KMS-11 (cell line): ENCODE measurements around the gene ANKRD44.

Experiments used
- H2AFZ ChIP-seq: fragments of 200-600 bp; sonication (generic); 2 replicates; pipeline ENCODE4 v1.6.1; 2016; ENCODE audit warnings: antibody characterized with exemption, mixed run types, low read depth
- H3K27ac ChIP-seq: fragments of 200-600 bp; sonication (generic); 2 replicates; pipeline ENCODE4 v1.6.1; 2016; ENCODE audit warnings: mild to moderate bottlenecking, mixed run types
- H3K27me3 ChIP-seq: fragments of 200-600 bp; sonication (generic); 2 replicates; pipeline ENCODE4 v1.6.1; 2017; ENCODE audit warnings: mild to moderate bottlenecking, low read depth, mixed run types, moderate library complexity; ENCODE audit not compliant: insufficient read depth
- H3K36me3 ChIP-seq: fragments of 200-600 bp; sonication (generic); 2 replicates; pipeline ENCODE4 v1.6.1; 2017; ENCODE audit warnings: mild to moderate bottlenecking, mixed run types; ENCODE audit not compliant: insufficient read depth
- H3K4me1 ChIP-seq: fragments of 200-600 bp; sonication (generic); 2 replicates; pipeline ENCODE4 v1.6.1; 2016; ENCODE audit warnings: mild to moderate bottlenecking, low read depth, mixed run types; ENCODE audit not compliant: poor library complexity, severe bottlenecking
- H3K4me2 ChIP-seq: fragments of 200-600 bp; sonication (generic); 2 replicates; pipeline ENCODE4 v1.7.0; 2016; ENCODE audit warnings: mild to moderate bottlenecking, mixed run types
- H3K4me3 ChIP-seq: fragments of 200-600 bp; sonication (generic); IDR thresholded peaks from 2 replicates; pipeline ENCODE4 v1.6.1; 2017; ENCODE audit warnings: low read depth, low read length, mixed read lengths; ENCODE audit not compliant: insufficient read depth
- H3K79me2 ChIP-seq: fragments of 200-600 bp; sonication (generic); 2 replicates; pipeline ENCODE4 v1.6.1; 2016; ENCODE audit warnings: low read depth, mixed run types; ENCODE audit not compliant: insufficient read depth
- H3K9ac ChIP-seq: fragments of 200-600 bp; sonication (generic); 2 replicates; pipeline ENCODE4 v1.6.1; 2016; ENCODE audit warnings: mild to moderate bottlenecking, mixed run types
- H4K20me1 ChIP-seq: fragments of 200-600 bp; sonication (generic); 2 replicates; pipeline ENCODE4 v1.6.1; 2016; ENCODE audit warnings: mild to moderate bottlenecking, mixed run types; ENCODE audit not compliant: insufficient read depth
- CTCF ChIP-seq: fragments of 200-600 bp; sonication (generic); conservative IDR thresholded peaks from 2 replicates; pipeline ENCODE4 v1.6.1; 2017; ENCODE audit warnings: low read depth, mild to moderate bottlenecking, antibody characterized with exemption, low read length, moderate library complexity, mixed read lengths

The ANKRD44 gene

GRCh38 chr2:197103363-197103762 is 207.2 kb downstream of the ANKRD44 start:
- Histone ChIP-seq H3K4me3 (no peak overlapping the region), H3K27me3 (no peaks in the 10 kb centered on the region), H3K4me2 (no peak overlapping the region), H2AFZ (no peak overlapping the region), H3K27ac (no peak overlapping the region), H3K4me1 (no peaks in the 10 kb centered on the region), H3K9ac (no peak overlapping the region), H3K79me2 (no peaks in the 10 kb centered on the region), H3K36me3 (no peaks in the 10 kb centered on the region), H4K20me1 (no peaks in the 10 kb centered on the region)
- TF ChIP-seq CTCF: no peak

GRCh38 chr2:197102231-197102630 is 208.3 kb downstream of the ANKRD44 start:
- Histone ChIP-seq H3K4me1 (no peaks in the 10 kb centered on the region), H3K36me3 (no peaks in the 10 kb centered on the region), H2AFZ (no peak overlapping the region), H4K20me1 (no peaks in the 10 kb centered on the region), H3K4me3 (no peak overlapping the region), H3K27me3 (no peaks in the 10 kb centered on the region), H3K9ac (no peak overlapping the region), H3K79me2 (no peaks in the 10 kb centered on the region), H3K27ac (no peak overlapping the region), H3K4me2 (no peak overlapping the region)
- TF ChIP-seq CTCF: no peak

- H2AFZ ChIP-seq: no peak overlapping the region
- no peaks in the 10 kb centered on the region for H4K20me1 ChIP-seq
- no peaks in the 10 kb centered on the region for H3K79me2 ChIP-seq
- H3K36me3 ChIP-seq: no peaks in the 10 kb centered on the region
- no peak overlapping the region for H3K27ac ChIP-seq
- no peaks in the 10 kb centered on the region for H3K4me1 ChIP-seq
- H3K4me3 ChIP-seq: no peak overlapping the region
- no peak for TF ChIP-seq CTCF
- no peak overlapping the region for H3K4me2 ChIP-seq
- H3K9ac ChIP-seq: no peak overlapping the region
- H3K27me3 ChIP-seq: no peaks in the 10 kb centered on the region
These were observed 209.1 kb downstream of the ANKRD44 start for GRCh38 chr2:197101519-197101918.

GRCh38 chr2:197097578-197098366 is 212.8 kb downstream of the ANKRD44 start:
- Histone ChIP-seq H2AFZ (no peak overlapping the region), H4K20me1 (no peaks in the 10 kb centered on the region), H3K4me1 (no peaks in the 10 kb centered on the region), H3K4me2 (no peak overlapping the region), H3K79me2 (no peaks in the 10 kb centered on the region), H3K9ac (no peak overlapping the region), H3K36me3 (no peaks in the 10 kb centered on the region), H3K4me3 (no peak overlapping the region), H3K27me3 (no peaks in the 10 kb centered on the region), H3K27ac (no peak overlapping the region)
- TF ChIP-seq CTCF: no peak
